Fibroblast of peridontal ligament (primary cell): ENCODE data around the gene MBOAT1.

Experiments used
- DNase-seq: peaks from one replicate; pipeline ENCODE4 v3.0.0-alpha.2; 2010; ENCODE audit errors: extremely low read depth

The MBOAT1 gene

DNA sequence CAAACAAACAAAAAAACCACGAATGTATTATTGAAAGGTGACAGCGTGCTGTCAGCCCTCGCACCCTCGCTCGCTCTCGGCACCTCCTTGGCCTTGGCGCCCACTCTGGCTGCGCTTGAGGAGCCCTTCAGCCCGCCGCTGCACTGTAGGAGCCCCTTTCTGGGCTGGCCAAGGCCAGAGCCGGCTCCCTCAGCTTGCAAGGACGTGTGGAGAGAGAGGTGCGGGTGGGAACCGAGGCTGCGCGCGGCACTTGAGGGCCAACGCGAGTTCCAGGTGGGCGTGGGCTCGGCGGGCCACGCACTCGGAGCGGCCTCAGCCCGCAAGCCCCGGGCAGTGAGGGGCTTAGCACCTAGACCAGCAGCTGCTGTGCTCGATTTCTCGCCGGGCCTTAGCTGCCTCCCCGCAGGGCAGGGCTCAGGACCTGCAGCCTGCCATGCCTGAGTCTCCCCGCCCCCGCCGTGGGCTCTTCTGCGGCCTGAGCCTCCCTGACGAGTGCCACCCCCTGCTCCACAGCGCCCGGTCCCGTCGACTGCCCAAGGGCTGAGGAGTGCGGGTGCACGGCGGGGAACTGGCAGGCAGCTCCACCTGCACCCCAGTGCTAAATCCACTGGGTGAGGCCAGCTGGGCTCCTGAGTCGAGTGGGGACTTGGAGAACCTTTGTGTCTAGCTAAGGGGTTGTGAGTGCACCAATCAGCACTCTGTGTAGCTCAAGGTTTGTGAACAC lies 20.9 kb upstream of the MBOAT1 start:
- no peak for DNase-seq

GRCh38 chr6:20232188-20232587 lies 19.9 kb upstream of the MBOAT1 start:
- no peak for DNase-seq

DNA sequence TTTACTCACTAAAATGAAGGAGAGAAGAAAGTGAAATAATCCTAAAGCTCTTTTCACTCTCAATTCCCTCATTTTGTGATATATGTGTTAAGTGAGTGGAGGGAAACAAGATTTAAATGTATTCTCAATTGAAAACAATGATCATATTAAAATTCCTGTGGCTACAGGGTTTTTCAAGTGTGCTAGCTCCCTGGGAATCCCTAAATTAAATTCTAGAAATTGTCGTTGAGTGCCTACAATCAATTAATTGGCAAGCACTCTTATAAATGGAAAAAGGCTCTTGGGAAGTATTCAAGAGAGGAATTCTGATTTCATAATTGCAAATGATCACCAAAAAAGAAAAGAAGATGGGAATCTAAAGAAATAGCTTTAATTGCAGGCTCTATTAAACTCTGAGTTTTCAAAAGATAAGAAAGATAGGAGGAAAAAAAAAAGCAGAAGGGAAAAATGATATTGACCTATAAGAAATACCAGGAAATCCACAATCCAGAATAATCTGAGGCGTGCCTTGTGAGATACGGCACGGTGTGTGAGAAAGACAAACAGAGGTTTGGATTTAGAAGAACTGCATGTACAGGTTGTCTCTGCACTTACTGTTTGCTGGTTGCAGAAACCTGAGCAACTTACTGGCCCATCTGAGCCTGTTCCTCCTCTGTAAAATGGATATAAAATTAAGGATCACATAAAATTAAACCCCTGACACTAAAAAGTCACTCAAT lies 18.3 kb upstream of the MBOAT1 start:
- DNase-seq, result no peak

GRCh38 chr6:20229881-20230280 lies 17.6 kb upstream of the MBOAT1 start:
- DNase-seq, result no peak

GRCh38 chr6:20227350-20227749 lies 15.1 kb upstream of the MBOAT1 start:
- no peak for DNase-seq

DNA sequence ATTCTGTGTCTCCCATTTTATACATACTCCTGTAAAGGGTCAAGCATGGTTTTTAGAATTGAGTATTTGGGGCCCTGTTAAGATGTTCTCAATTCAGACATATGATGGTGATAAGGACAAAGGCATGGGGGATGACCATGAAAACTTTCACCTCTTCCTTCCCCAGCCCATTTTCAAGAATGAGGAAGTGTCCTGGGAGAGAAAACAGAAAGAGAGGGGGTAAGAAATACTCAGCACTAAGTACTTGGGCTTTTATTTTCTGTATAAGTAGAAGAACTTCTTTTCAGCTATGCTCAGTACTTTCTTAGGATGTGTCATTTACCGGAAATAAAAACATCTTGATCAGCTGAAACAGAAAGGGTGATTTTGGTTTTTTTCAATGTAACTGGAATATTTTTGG lies 10.9 kb upstream of the MBOAT1 start:
- DNase-seq, result no peak

- no peak for DNase-seq
These were observed 9.2 kb upstream of the MBOAT1 start for GRCh38 chr6:20221421-20221820.

DNA sequence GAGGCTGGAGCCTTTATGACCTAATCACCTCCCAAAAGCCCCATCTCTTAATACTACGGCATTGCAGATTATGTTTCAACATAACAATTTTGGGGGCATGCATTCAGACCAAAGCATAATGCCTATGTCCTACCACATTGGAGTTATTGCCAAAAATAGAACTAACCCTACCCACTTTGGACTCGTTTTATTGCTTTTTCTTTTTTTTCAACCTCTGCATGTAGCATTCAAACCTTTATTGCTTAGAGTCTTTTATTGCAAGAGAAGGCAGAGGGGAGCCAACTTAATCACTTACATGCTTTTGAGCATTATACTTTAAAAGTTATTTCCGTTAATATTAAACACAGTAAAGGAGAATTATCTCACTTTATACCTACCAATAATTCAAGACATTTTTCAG lies 8.1 kb upstream of the MBOAT1 start:
- DNase-seq, result no peak

- DNase-seq, result no peak
These were observed 5.6 kb upstream of the MBOAT1 start for GRCh38 chr6:20217891-20218290.

DNA sequence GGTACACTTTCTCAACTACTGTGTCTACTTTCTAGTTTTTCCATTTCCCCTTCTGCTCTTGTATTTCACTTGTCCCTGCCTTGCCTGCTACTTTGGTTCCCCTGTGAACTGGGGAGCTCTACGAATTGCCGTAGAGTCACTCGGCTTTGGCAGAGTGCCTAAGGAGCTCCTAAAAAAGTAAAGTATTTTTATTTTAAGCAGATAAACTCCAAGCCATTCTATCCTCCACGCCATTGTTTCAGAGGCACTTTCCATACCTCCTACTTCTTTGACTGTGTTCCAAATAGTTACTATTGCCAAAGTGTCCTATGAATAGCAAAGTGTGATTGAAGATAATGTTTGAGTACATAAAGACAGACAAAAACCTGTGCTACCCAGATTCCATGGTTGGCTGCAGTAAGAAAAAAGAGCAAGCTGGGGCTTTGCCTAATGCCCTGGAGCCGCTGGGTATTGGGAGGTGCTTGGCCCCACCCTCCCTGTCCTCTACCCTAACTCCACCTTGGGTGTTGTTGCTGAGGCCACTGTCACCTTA lies 5.1 kb upstream of the MBOAT1 start:
- DNase-seq, result no peak

GRCh38 chr6:20215310-20215709 lies 3.0 kb upstream of the MBOAT1 start:
- DNase-seq, result no peak

DNA sequence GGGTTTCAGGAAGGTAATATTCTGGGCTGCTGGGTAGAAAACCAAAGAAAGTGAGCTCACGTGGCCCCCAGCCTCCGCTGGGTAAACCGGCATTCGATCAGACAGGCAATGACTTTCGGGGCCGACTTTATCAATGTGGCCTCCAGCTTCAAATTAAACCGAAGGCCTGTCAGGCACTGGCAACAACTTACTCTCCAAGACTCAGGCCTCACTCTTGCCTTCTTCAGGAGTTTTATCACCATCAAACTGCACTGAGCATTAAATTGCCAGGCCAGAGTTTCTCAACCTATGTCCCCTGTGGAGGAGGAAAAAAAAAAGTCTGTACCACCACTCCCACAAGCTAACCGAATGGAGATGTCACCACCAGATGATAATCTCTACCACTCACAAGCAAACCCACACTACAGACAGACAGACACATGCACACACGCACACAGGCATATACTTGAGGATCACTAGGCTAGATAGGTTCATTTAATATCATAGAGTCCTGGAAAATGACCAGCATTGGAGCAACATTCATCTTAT lies 1.1 kb upstream of the MBOAT1 start:
- no peak for DNase-seq

DNA sequence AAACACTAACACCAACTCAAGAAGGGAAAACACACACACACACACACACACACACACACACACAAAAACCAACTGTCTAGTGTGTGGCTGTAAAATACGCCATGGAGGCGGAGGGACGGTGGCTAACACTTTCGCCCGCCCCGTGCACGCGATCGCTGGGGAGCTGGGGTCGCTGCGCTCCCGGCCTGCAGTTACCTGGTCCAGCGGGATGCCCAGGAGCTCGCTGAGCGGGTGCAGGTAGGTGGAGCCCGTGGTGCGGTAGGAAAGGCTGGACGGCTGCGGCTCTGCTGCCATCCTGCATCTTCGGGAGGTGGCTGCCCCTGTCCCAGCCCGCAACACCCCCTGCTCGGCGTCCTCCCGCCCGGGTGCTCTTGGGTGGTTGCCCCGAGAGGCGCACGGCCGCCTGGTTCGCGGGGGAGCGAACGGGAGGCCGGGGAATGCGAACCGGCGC lies 303 bp downstream of the MBOAT1 start:
- DNase-seq, result no peak

DNA sequence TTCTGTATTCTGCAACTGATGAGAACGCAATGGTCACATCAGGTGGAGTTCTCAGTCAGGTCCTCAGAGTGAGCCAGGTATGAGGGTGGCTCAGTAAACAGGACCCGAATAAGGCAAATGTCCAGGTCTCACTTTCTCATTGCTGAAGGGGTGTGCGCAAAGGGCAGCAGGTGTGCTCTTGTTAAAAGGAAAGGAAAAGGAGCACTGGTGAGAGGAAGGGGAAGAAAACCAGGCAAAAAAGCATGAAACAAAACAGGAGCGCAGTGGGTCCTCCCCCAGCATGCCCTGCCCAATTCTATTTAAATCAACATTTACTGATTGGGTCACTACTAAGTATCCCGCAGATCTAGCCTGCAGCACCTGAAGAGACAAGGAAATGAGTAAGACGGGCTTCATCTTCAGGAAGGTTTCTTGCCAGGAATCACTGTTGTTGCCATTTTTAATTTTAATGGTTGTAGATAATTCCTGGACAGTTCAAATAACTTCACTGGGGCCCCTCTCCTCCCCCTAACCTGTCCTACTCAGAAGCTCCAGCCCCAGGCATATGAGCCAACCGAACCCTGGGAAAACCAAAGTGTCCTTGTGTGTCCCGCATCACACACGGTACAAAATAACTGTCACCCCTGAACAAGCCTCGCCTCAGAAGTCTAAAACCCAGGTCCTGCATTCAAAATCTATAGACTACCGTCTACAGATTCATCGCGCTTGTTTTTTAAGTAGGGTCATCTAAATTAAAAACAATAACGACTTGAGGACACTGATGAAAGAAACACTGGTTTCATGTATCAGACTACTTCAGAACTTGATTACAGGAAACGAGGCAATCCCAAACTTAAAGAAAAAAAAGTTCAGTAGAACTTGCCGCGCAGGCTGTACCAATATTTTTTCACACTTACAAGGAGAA lies 980 bp downstream of the MBOAT1 start:
- peak; percentile 55 for DNase-seq

- no peak for DNase-seq
These were observed 2.1 kb downstream of the MBOAT1 start for GRCh38 chr6:20210158-20210557.

DNA sequence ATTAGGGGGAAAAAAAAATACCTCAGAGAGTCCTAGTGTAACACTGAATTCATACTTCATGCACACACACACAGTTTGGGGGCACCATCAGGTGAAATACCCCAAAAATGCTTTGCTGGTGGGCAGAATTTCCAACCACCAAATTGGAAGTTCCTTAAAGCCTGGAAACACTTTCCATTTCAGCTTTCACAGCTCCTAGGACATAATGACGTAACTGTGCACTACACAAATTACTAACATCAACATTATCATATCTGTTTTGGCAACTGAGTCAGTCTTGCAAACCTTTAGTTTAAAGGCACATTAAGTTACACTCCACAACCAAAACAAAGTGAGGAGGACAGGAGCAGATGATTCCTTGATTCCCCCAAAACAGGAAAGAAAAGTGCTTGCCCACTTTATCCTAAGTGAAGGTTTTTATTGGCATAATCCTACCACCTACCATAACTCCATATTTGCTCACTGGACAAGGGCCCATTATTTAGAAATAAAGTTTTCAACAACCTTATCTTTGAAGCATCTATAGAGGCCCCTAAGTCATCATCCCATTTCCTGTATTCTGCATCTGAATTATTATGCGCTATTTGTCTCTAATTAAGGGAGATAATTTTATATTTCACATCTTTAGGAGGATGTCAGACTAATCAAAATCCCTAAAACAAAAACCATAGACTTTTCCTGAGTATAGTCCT lies 3.4 kb downstream of the MBOAT1 start:
- peak; percentile 26 for DNase-seq

GRCh38 chr6:20207088-20207418 lies 5.2 kb downstream of the MBOAT1 start:
- DNase-seq, result no peak

- DNase-seq, result no peak
These were observed 6.5 kb downstream of the MBOAT1 start for GRCh38 chr6:20205722-20206161.

- DNase-seq, result no peak
These were observed 7.8 kb downstream of the MBOAT1 start for GRCh38 chr6:20204512-20204894.

- no peak for DNase-seq
These were observed 8.4 kb downstream of the MBOAT1 start for GRCh38 chr6:20203561-20204511.
